Fibroblast of lung (primary cell): ENCODE data around the gene TOLLIP.

Source experiments
- CTCF ChIP-seq, 2 donors: IDR thresholded peaks in 1 of 2; conservative IDR thresholded peaks in 1 of 2; 1 replicate in 1 of 2; 2 replicates in 1 of 2; pipeline ENCODE4 v1.5.1; 2011 to 2012; ENCODE audit warnings: low read length in 2 of 2, control low read depth in 1 of 2, inconsistent platforms in 1 of 2, low read depth in 1 of 2, mild to moderate bottlenecking in 1 of 2
- EZH2 ChIP-seq: IDR thresholded peaks from 2 replicates; pipeline ENCODE4 v1.5.1; 2012; ENCODE audit warnings: low read length, control low read depth, mild to moderate bottlenecking; ENCODE audit errors: missing control alignments

GRCh38 chr11:1343391-1344055, 34.1 kb upstream of the TOLLIP start:
- TF ChIP-seq CTCF (conservative IDR thresholded peaks at IDR 0.05 in 1 of 2, IDR thresholded peaks at IDR 0.05 in 1 of 2; ENCODE audit: low read depth in 1 of 2, low read length in 2 of 2) (no peak), EZH2 (no peak)
